Measurements from ENCODE around the gene KLHDC7B. TPM values are rescaled to one million over a fixed set of nuclear protein-coding genes. Genes with fewer than 3 reads are reported as not detected.

The KLHDC7B gene
- total RNA-seq, 5 donors from 2014 or later (not counting 1 experiment from before 2014, with no cell fraction given): 3.7 to 6.7 (median 5.4) TPM

GRCh38 chr22:50564289-50564688, 18.6 kb downstream of the KLHDC7B start:
- CTCF ChIA-PET: interaction anchor here in 1 of 2 donors (0.6 to 2.3 kb wide), 3 partner anchors 39 to 57 kb away, joined by 3 to 13 read pairs (median 5); partner anchors contain the start of genes LMF2 and SCO2
- DNase-seq: no peak

GRCh38 chr22:50567721-50568252, 22.1 kb downstream of the KLHDC7B start:
- peaks cover 0 to 2% of the 10 kb centered on the region in 2 experiments for H3K27me3 ChIP-seq (replicated peaks in 1 of 2; ENCODE audit: control insufficient read depth in 2 of 2, extremely low read depth in 1 of 2, insufficient read depth in 2 of 2, low read length in 1 of 2)
- ChIA-PET CTCF (no interaction called here), POLR2A (no interaction called here)
- H3K27ac ChIP-seq (ENCODE audit: low read length): no peak overlapping the region
- H3K4me3 Mint-ChIP-seq: no peak overlapping the region
- H3K4me1 ChIP-seq (ENCODE audit: control insufficient read depth in 1 of 2, extremely low read depth in 1 of 2, insufficient read depth in 2 of 2, low read length in 2 of 2): peaks cover 0 to 10% of the 10 kb centered on the region in 2 experiments
- 88% methylated on average over 1 of the region's 7 CpGs for WGBS (ENCODE audit: insufficient coverage)
- H3K27ac Mint-ChIP-seq: no peak overlapping the region
- no peak overlapping the region for H3K4me3 ChIP-seq (ENCODE audit: control insufficient read depth in 1 of 2, extremely low read depth in 1 of 2, low read length in 1 of 2)
- peaks cover 14 to 38% of the 10 kb centered on the region in 2 donors for H3K36me3 ChIP-seq (ENCODE audit: control insufficient read depth in 2 of 2, extremely low read depth in 1 of 2, insufficient read depth in 1 of 2, low read length in 1 of 2)
- H3K4me1 Mint-ChIP-seq: peaks cover 8 to 11% (median 11%) of the 10 kb centered on the region in 3 donors
- H3K36me3 Mint-ChIP-seq: peaks cover 27% of the 10 kb centered on the region
- H3K9me3 Mint-ChIP-seq: no peaks in the 10 kb centered on the region
- ATAC-seq (replicated peaks in 1 of 4) (no peak), DNase-seq (no peak)
- H3K9me3 ChIP-seq: no peaks in the 10 kb centered on the region
- no peaks in the 10 kb centered on the region for H3K27me3 Mint-ChIP-seq

More at GRCh38 chr22:50564289-50564688, 18.6 kb downstream of the KLHDC7B start:
- H3K27me3 Mint-ChIP-seq: no peaks in the 10 kb centered on the region
- POLR2A ChIA-PET: interaction anchor here in 1 of 2 donors (0.5 kb wide), 1 partner anchor 237 kb away, joined by 3 read pairs; no protein-coding TSS in a partner anchor
- 95% methylated on average over 11 of the region's 11 CpGs for WGBS (ENCODE audit: insufficient coverage)
- H3K4me3 Mint-ChIP-seq: peak overlapping the region in 1 of 3 donors; percentile 90
- ATAC-seq (replicated peaks in 1 of 4): no peak
- peaks cover 0 to 17% of the 10 kb centered on the region in 2 experiments for H3K4me1 ChIP-seq (ENCODE audit: control insufficient read depth in 1 of 2, extremely low read depth in 1 of 2, insufficient read depth in 2 of 2, low read length in 2 of 2)
- peaks cover 4% of the 10 kb centered on the region for H3K36me3 Mint-ChIP-seq
- no peak overlapping the region for H3K27ac ChIP-seq (ENCODE audit: low read length)
- H3K4me1 Mint-ChIP-seq: peaks cover 17 to 20% (median 17%) of the 10 kb centered on the region in 3 donors
- peaks cover 7 to 8% of the 10 kb centered on the region in 2 donors for H3K36me3 ChIP-seq (ENCODE audit: control insufficient read depth in 2 of 2, extremely low read depth in 1 of 2, insufficient read depth in 1 of 2, low read length in 1 of 2)
- no peak overlapping the region for H3K27ac Mint-ChIP-seq
- peaks cover 0 to 2% of the 10 kb centered on the region in 2 experiments for H3K27me3 ChIP-seq (replicated peaks in 1 of 2; ENCODE audit: control insufficient read depth in 2 of 2, extremely low read depth in 1 of 2, insufficient read depth in 2 of 2, low read length in 1 of 2)
- H3K9me3 Mint-ChIP-seq: no peaks in the 10 kb centered on the region
- H3K9me3 ChIP-seq: no peaks in the 10 kb centered on the region
- no peak overlapping the region for H3K4me3 ChIP-seq (ENCODE audit: control insufficient read depth in 1 of 2, extremely low read depth in 1 of 2, low read length in 1 of 2)

GRCh38 chr22:50568626-50569025, 22.9 kb downstream of the KLHDC7B start:
- Mint-ChIP-seq H3K36me3 (peaks cover 27% of the 10 kb centered on the region), H3K27me3 (no peaks in the 10 kb centered on the region), H3K9me3 (no peaks in the 10 kb centered on the region), H3K27ac (no peak overlapping the region), H3K4me1 (peaks cover 0 to 3% (median 3%) of the 10 kb centered on the region in 3 donors), H3K4me3 (no peak overlapping the region)
- ChIA-PET POLR2A (interaction anchor here in 1 of 2 donors (0.5 kb wide), 1 partner anchor 78 kb away, joined by 3 read pairs; no protein-coding TSS in a partner anchor), CTCF (no interaction called here)
- no peaks in the 10 kb centered on the region for H3K9me3 ChIP-seq
- no peak overlapping the region for H3K4me3 ChIP-seq (ENCODE audit: control insufficient read depth in 1 of 2, extremely low read depth in 1 of 2, low read length in 1 of 2)
- H3K27me3 ChIP-seq (replicated peaks in 1 of 2; ENCODE audit: control insufficient read depth in 2 of 2, extremely low read depth in 1 of 2, insufficient read depth in 2 of 2, low read length in 1 of 2): peaks cover 0 to 2% of the 10 kb centered on the region in 2 experiments
- peaks cover 14 to 39% of the 10 kb centered on the region in 2 donors for H3K36me3 ChIP-seq (ENCODE audit: control insufficient read depth in 2 of 2, extremely low read depth in 1 of 2, insufficient read depth in 1 of 2, low read length in 1 of 2)
- WGBS (ENCODE audit: insufficient coverage): 100% methylated on average over 2 of the region's 7 CpGs
- no peak for DNase-seq
- peaks cover 0 to 2% of the 10 kb centered on the region in 2 experiments for H3K4me1 ChIP-seq (ENCODE audit: control insufficient read depth in 1 of 2, extremely low read depth in 1 of 2, insufficient read depth in 2 of 2, low read length in 2 of 2)
- no peak overlapping the region for H3K27ac ChIP-seq (ENCODE audit: low read length)
- no peak for ATAC-seq (replicated peaks in 1 of 4)

GRCh38 chr22:50569041-50569459, 23.4 kb downstream of the KLHDC7B start:
- Mint-ChIP-seq H3K27me3 (no peaks in the 10 kb centered on the region), H3K9me3 (no peaks in the 10 kb centered on the region), H3K4me3 (no peak overlapping the region), H3K4me1 (no peaks in the 10 kb centered on the region), H3K27ac (no peak overlapping the region), H3K36me3 (peaks cover 27% of the 10 kb centered on the region)
- CTCF ChIA-PET: no interaction called here
- Histone ChIP-seq H3K27me3 (replicated peaks in 1 of 2; ENCODE audit: control insufficient read depth in 2 of 2, extremely low read depth in 1 of 2, insufficient read depth in 2 of 2, low read length in 1 of 2) (peaks cover 0 to 2% of the 10 kb centered on the region in 2 experiments), H3K4me1 (ENCODE audit: control insufficient read depth in 1 of 2, extremely low read depth in 1 of 2, insufficient read depth in 2 of 2, low read length in 2 of 2) (no peaks in the 10 kb centered on the region), H3K27ac (ENCODE audit: low read length) (no peak overlapping the region), H3K4me3 (ENCODE audit: control insufficient read depth in 1 of 2, extremely low read depth in 1 of 2, low read length in 1 of 2) (no peak overlapping the region), H3K9me3 (no peaks in the 10 kb centered on the region), H3K36me3 (ENCODE audit: control insufficient read depth in 2 of 2, extremely low read depth in 1 of 2, insufficient read depth in 1 of 2, low read length in 1 of 2) (peaks cover 18 to 40% of the 10 kb centered on the region in 2 donors)
- 98% methylated on average over 6 of the region's 8 CpGs for WGBS (ENCODE audit: insufficient coverage)
- POLR2A ChIA-PET: interaction anchor here in 1 of 2 donors (0.5 kb wide), 1 partner anchor 79 kb away, joined by 3 read pairs; no protein-coding TSS in a partner anchor
- ATAC-seq (replicated peaks in 1 of 4) (no peak), DNase-seq (no peak)

GRCh38 chr22:50569896-50570535, 24.3 kb downstream of the KLHDC7B start:
- Mint-ChIP-seq H3K4me1 (no peaks in the 10 kb centered on the region), H3K4me3 (no peak overlapping the region), H3K27ac (no peak overlapping the region), H3K36me3 (peaks cover 27% of the 10 kb centered on the region), H3K9me3 (no peaks in the 10 kb centered on the region), H3K27me3 (no peaks in the 10 kb centered on the region)
- ChIA-PET CTCF (no interaction called here), POLR2A (no interaction called here)
- peaks cover 18 to 42% of the 10 kb centered on the region in 2 donors for H3K36me3 ChIP-seq (ENCODE audit: control insufficient read depth in 2 of 2, extremely low read depth in 1 of 2, insufficient read depth in 1 of 2, low read length in 1 of 2)
- no peak for DNase-seq
- WGBS (ENCODE audit: insufficient coverage): 91% methylated on average over 12 of the region's 13 CpGs
- ATAC-seq (replicated peaks in 1 of 4): no peak
- H3K4me3 ChIP-seq (ENCODE audit: control insufficient read depth in 1 of 2, extremely low read depth in 1 of 2, low read length in 1 of 2): no peak overlapping the region
- H3K4me1 ChIP-seq (ENCODE audit: control insufficient read depth in 1 of 2, extremely low read depth in 1 of 2, insufficient read depth in 2 of 2, low read length in 2 of 2): no peaks in the 10 kb centered on the region
- no peak overlapping the region for H3K27ac ChIP-seq (ENCODE audit: low read length)
- H3K9me3 ChIP-seq: no peaks in the 10 kb centered on the region
- peaks cover 0 to 2% of the 10 kb centered on the region in 2 experiments for H3K27me3 ChIP-seq (replicated peaks in 1 of 2; ENCODE audit: control insufficient read depth in 2 of 2, extremely low read depth in 1 of 2, insufficient read depth in 2 of 2, low read length in 1 of 2)

GRCh38 chr22:50570861-50571260, 25.2 kb downstream of the KLHDC7B start:
- H3K4me1 Mint-ChIP-seq: no peaks in the 10 kb centered on the region
- H3K4me3 Mint-ChIP-seq: no peak overlapping the region
- no peak overlapping the region for H3K27ac Mint-ChIP-seq
- 95% methylated on average over 11 of the region's 12 CpGs for WGBS (ENCODE audit: insufficient coverage)
- H3K36me3 Mint-ChIP-seq: peaks cover 30% of the 10 kb centered on the region
- H3K9me3 ChIP-seq: no peaks in the 10 kb centered on the region
- H3K4me1 ChIP-seq (ENCODE audit: control insufficient read depth in 1 of 2, extremely low read depth in 1 of 2, insufficient read depth in 2 of 2, low read length in 2 of 2): no peaks in the 10 kb centered on the region
- H3K4me3 ChIP-seq (ENCODE audit: control insufficient read depth in 1 of 2, extremely low read depth in 1 of 2, low read length in 1 of 2): no peak overlapping the region
- H3K27me3 ChIP-seq (replicated peaks in 1 of 2; ENCODE audit: control insufficient read depth in 2 of 2, extremely low read depth in 1 of 2, insufficient read depth in 2 of 2, low read length in 1 of 2): no peaks in the 10 kb centered on the region
- H3K9me3 Mint-ChIP-seq: no peaks in the 10 kb centered on the region
- H3K36me3 ChIP-seq (ENCODE audit: control insufficient read depth in 2 of 2, extremely low read depth in 1 of 2, insufficient read depth in 1 of 2, low read length in 1 of 2): peaks cover 21 to 42% of the 10 kb centered on the region in 2 donors
- ATAC-seq (replicated peaks in 1 of 4) (no peak), DNase-seq (no peak)
- no peak overlapping the region for H3K27ac ChIP-seq (ENCODE audit: low read length)
- CTCF ChIA-PET: interaction anchor here in 1 of 2 donors (0.6 kb wide), 1 partner anchor 17 kb away, joined by 3 read pairs; no protein-coding TSS in a partner anchor
- H3K27me3 Mint-ChIP-seq: no peaks in the 10 kb centered on the region
- POLR2A ChIA-PET: no interaction called here

Data from T-cell (primary cell).